Upper lobe of left lung (tissue), 6 donors: ENCODE data around the gene CA10. TPM values are rescaled to one million over a fixed set of nuclear protein-coding genes. Genes with fewer than 3 reads are reported as not detected.
A peak's percentile ranks its signal among the peaks of the same experiment; 100 is the strongest.

Experiments
- ATAC-seq, 2 donors: fragments of 200-7000 bp; cut with Tn5 transposase; one replicate each; pipeline ENCODE4 v1.9.1; 2022; ENCODE audit warnings: mild to moderate bottlenecking in 2 of 2, moderate library complexity in 2 of 2; ENCODE audit not compliant: low FRiP score in 2 of 2
- DNase-seq, 2 donors: peaks; one replicate each; pipeline ENCODE4 v3.0.0-alpha.2; 2019 to 2020
- H3K27ac ChIP-seq, 4 donors: fragments of 200-600 bp; sonication (generic); one replicate each; pipeline ENCODE4 v1.5.1; 2016 to 2019
- H3K27me3 ChIP-seq, 4 donors: fragments of 200-600 bp; sonication (generic); one replicate each; pipeline ENCODE4 v1.5.1; 2017 to 2019
- H3K36me3 ChIP-seq, 4 donors: fragments of 200-600 bp; sonication (generic); one replicate each; pipeline ENCODE4 v1.5.1; 2016 to 2019
- H3K4me1 ChIP-seq, 4 donors: fragments of 200-600 bp; sonication (generic); one replicate each; pipeline ENCODE4 v1.5.1; 2018 to 2019
- H3K4me3 ChIP-seq, 4 donors: fragments of 200-600 bp; sonication (generic); one replicate each; pipeline ENCODE4 v1.5.1; 2017 to 2019; ENCODE audit warnings: mild to moderate bottlenecking in 2 of 4, moderate library complexity in 1 of 4
- H3K9me3 ChIP-seq, 4 donors: fragments of 200-600 bp; sonication (generic); one replicate each; pipeline ENCODE4 v1.5.1; 2018 to 2019
- EP300 ChIP-seq, 4 donors: sonication (generic); formaldehyde crosslinking; IDR thresholded peaks; one replicate each; pipeline ENCODE4 v1.5.1; 2017; ENCODE audit warnings: antibody characterized with exemption in 4 of 4, control low read depth in 2 of 4
- POLR2A ChIP-seq, 4 donors: fragments of 450-650 bp; IDR thresholded peaks; one replicate each; pipeline ENCODE4 v1.5.1; 2016 to 2017; ENCODE audit warnings: antibody characterized with exemption in 4 of 4, mild to moderate bottlenecking in 2 of 4
- POLR2AphosphoS5 ChIP-seq, 2 donors: sonication (generic); formaldehyde crosslinking; IDR thresholded peaks; one replicate each; pipeline ENCODE4 v1.5.1; 2017; ENCODE audit warnings: antibody characterized with exemption in 2 of 2
- WGBS, 2 donors: methylation state at CpG; one replicate each; pipeline ENCODE4 v1.1.5; 2017 to 2018; 5-methylcytosine and 5-hydroxymethylcytosine counted together
- total RNA-seq, 6 donors: library from RNA; depleted of rRNA in 4 of 6; stranded (reverse); fragments of >200 nt in 4 of 6; gene quantifications; one replicate each; pipeline versions ENCODE4 v1.1.0 to v1.2.1, GENCODE V29; 2016 to 2021
- TF ChIP-seq, protein P1 (sequence below), 6 experiments: fragments of 450-650 bp in 4 of 6; fragments of 200-600 bp in 2 of 6; sonication (generic) in 2 of 6; IDR thresholded peaks; one replicate each; pipeline ENCODE4 v1.5.1; 2016 to 2019; ENCODE audit warnings: antibody characterized with exemption in 6 of 6
- donor health status: DM: no; HTN: no; CAD: no; lungs with moderate emphysema.
- donor health status: DM: no; HTN: yes; CAD: no; lungs with severe emphysema.

CA10 gene
- total RNA-seq, 6 donors from 2014 or later = 0.10 TPM; not detected in 5

DNA sequence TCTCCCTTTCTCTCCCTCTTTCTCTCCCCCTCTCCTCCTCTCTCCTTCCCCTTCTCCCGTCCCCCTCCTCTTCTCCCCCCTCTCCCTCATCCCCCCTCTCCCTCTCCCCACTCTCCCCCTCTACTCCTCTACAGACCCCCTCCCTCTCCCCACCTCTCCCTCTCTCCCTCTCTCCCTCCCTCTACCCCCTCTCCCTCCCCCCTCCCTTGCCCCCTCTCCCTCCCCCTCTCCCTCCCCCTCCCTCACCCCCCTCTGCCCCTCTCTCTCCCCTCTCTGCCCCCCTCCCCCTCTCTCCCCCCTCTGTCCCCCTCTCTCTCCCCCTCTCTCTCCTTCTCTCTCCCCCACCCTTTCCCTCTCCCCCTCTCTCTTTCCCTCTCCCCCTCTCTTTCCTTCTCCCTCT lies 545.3 kb downstream of the CA10 start:
- WGBS, 2 donors = 70% methylated on average over 1 of the region's 1 CpG; no CpG with 5 or more reads in 1 of the 2 donors
- no peaks in the 10 kb centered on the region for H3K27me3 ChIP-seq
- H3K36me3 ChIP-seq = no peaks in the 10 kb centered on the region
- DNase-seq (no peak), ATAC-seq (no peak)
- no peak for TF ChIP-seq EP300 (IDR thresholded peaks at IDR 0.05)
- TF ChIP-seq, protein P1, sequence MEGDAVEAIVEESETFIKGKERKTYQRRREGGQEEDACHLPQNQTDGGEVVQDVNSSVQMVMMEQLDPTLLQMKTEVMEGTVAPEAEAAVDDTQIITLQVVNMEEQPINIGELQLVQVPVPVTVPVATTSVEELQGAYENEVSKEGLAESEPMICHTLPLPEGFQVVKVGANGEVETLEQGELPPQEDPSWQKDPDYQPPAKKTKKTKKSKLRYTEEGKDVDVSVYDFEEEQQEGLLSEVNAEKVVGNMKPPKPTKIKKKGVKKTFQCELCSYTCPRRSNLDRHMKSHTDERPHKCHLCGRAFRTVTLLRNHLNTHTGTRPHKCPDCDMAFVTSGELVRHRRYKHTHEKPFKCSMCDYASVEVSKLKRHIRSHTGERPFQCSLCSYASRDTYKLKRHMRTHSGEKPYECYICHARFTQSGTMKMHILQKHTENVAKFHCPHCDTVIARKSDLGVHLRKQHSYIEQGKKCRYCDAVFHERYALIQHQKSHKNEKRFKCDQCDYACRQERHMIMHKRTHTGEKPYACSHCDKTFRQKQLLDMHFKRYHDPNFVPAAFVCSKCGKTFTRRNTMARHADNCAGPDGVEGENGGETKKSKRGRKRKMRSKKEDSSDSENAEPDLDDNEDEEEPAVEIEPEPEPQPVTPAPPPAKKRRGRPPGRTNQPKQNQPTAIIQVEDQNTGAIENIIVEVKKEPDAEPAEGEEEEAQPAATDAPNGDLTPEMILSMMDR (IDR thresholded peaks at IDR 0.05) = no peak
- TF ChIP-seq POLR2AphosphoS5 (IDR thresholded peaks at IDR 0.05) = no peak
- TF ChIP-seq POLR2A (IDR thresholded peaks at IDR 0.05) = no peak
- no peaks in the 10 kb centered on the region for H3K4me1 ChIP-seq
- no peak overlapping the region for H3K4me3 ChIP-seq
- H3K27ac ChIP-seq = no peak overlapping the region
- no peaks in the 10 kb centered on the region for H3K9me3 ChIP-seq

DNA sequence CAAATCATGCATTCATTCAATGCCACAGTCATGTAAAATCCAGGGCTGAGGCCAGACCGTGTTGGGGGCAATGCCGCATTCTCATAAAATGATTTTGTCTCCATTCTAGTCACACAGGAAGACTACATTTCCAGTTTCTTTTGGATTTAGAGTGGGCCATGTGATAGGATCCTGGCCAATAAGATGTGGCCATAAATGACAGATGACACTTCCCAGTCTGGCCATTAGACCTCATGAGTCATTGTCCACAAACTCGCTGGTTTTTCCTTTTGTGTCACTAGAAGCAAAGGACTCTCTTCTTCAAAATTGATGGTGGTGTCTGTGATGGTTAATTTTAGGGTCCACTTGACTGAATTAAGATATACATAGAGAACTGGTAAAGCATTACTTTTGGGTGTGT lies 545.8 kb downstream of the CA10 start:
- Histone ChIP-seq H3K27me3 (no peaks in the 10 kb centered on the region), H3K27ac (no peak overlapping the region), H3K4me3 (no peak overlapping the region), H3K4me1 (no peaks in the 10 kb centered on the region), H3K9me3 (no peaks in the 10 kb centered on the region), H3K36me3 (no peaks in the 10 kb centered on the region)
- ATAC-seq = no peak
- no peak for DNase-seq
- TF ChIP-seq EP300 (IDR thresholded peaks at IDR 0.05) (no peak), POLR2A (IDR thresholded peaks at IDR 0.05) (no peak), POLR2AphosphoS5 (IDR thresholded peaks at IDR 0.05) (no peak)
- TF ChIP-seq, protein P1 (IDR thresholded peaks at IDR 0.05) = no peak
- 86 to 88% methylated on average over 3 of the region's 3 CpGs for WGBS, 2 donors

GRCh38 chr17:51611585-51611984 lies 546.9 kb downstream of the CA10 start:
- DNase-seq = no peak
- Histone ChIP-seq H3K36me3 (no peaks in the 10 kb centered on the region), H3K9me3 (no peaks in the 10 kb centered on the region), H3K27ac (no peak overlapping the region), H3K27me3 (no peaks in the 10 kb centered on the region), H3K4me1 (no peaks in the 10 kb centered on the region), H3K4me3 (no peak overlapping the region)
- 66 to 72% methylated on average over 5 to 6 of the region's 6 CpGs for WGBS, 2 donors
- ATAC-seq = peak in 1 of 2 donors; percentile 16
- TF ChIP-seq POLR2A (IDR thresholded peaks at IDR 0.05) (no peak), POLR2AphosphoS5 (IDR thresholded peaks at IDR 0.05) (no peak)

- 68 to 69% methylated on average over 5 of the region's 5 CpGs for WGBS, 2 donors
- Histone ChIP-seq H3K4me1 (no peaks in the 10 kb centered on the region), H3K36me3 (no peaks in the 10 kb centered on the region), H3K9me3 (no peaks in the 10 kb centered on the region), H3K4me3 (no peak overlapping the region), H3K27me3 (no peaks in the 10 kb centered on the region), H3K27ac (no peak overlapping the region)
- DNase-seq (no peak), ATAC-seq (no peak)
- TF ChIP-seq POLR2A (IDR thresholded peaks at IDR 0.05) (no peak), EP300 (IDR thresholded peaks at IDR 0.05) (no peak), POLR2AphosphoS5 (IDR thresholded peaks at IDR 0.05) (no peak)
- TF ChIP-seq, protein P1 (IDR thresholded peaks at IDR 0.05) = no peak
Observed at GRCh38 chr17:51610834-51611233, 547.7 kb downstream of the CA10 start.

GRCh38 chr17:51610155-51610554 lies 548.4 kb downstream of the CA10 start:
- Histone ChIP-seq H3K36me3 (no peaks in the 10 kb centered on the region), H3K4me1 (no peaks in the 10 kb centered on the region), H3K9me3 (no peaks in the 10 kb centered on the region), H3K27me3 (no peaks in the 10 kb centered on the region), H3K4me3 (no peak overlapping the region), H3K27ac (no peak overlapping the region)
- DNase-seq (no peak), ATAC-seq (no peak)
- no peak for TF ChIP-seq POLR2AphosphoS5 (IDR thresholded peaks at IDR 0.05)
- TF ChIP-seq POLR2A (IDR thresholded peaks at IDR 0.05) = no peak
- WGBS, 2 donors = 69 to 78% methylated on average over 4 of the region's 4 CpGs

GRCh38 chr17:51608251-51608933 lies 550.1 kb downstream of the CA10 start:
- DNase-seq (no peak), ATAC-seq (no peak)
- Histone ChIP-seq H3K4me1 (no peaks in the 10 kb centered on the region), H3K36me3 (no peaks in the 10 kb centered on the region), H3K27ac (no peak overlapping the region), H3K9me3 (no peaks in the 10 kb centered on the region), H3K27me3 (no peaks in the 10 kb centered on the region), H3K4me3 (no peak overlapping the region)
- TF ChIP-seq POLR2A (IDR thresholded peaks at IDR 0.05) = no peak
- TF ChIP-seq POLR2AphosphoS5 (IDR thresholded peaks at IDR 0.05) = no peak
- no peak for TF ChIP-seq EP300 (IDR thresholded peaks at IDR 0.05)
- TF ChIP-seq, protein P1 (IDR thresholded peaks at IDR 0.05) = no peak
- 72 to 73% methylated on average over 9 of the region's 9 CpGs for WGBS, 2 donors
